LNCaP clone FGC (cell line): Measurements from ENCODE around the gene SULT1C3.

Experiments
- DNase-seq: peaks from one replicate; pipeline ENCODE4 v3.0.0-alpha.2; 2011; ENCODE audit warnings: low read depth
- H3K4me3 ChIP-seq: 2 replicates; pipeline ENCODE4 v1.5.1; 2011; ENCODE audit warnings: mild to moderate bottlenecking, low read depth, low read length, control low read depth
- TF ChIP-seq, protein P1 (sequence below): IDR thresholded peaks from 2 replicates; pipeline ENCODE4 v1.5.1; 2012; ENCODE audit warnings: mild to moderate bottlenecking; ENCODE audit not compliant: control insufficient read depth, insufficient read depth; ENCODE audit errors: extremely low read depth

SULT1C3 gene

DNA sequence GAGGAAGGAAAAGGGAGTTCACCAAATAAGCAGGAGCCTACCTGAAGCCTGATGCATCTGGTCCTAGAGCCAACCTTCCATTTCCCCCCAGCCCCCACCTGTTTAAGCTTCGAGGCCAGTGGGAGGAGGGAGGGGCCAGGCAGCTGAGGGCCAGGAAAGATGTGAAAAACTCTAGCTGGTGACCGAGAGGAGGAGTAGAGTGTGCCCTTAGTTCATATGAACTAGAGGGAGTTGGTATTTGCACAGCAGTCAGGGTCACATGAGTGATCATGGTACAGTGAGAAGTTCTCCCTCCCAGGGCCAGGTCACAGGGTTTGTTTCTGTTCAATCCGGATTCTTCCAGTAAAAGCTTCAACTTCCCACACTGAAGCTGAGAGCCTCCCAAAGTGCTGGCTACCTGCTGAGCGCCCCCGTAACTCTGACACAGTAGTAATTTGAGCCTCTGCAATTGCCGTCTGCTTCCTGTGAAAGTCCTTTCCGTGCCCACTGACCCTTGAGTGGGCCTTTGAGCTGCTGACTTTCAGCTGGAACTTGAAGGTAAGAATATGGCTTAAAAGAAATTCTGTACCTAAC is 48.9 kb downstream of the SULT1C3 start, which contains the start of gene SULT1C2:
TSS of gene SULT1C2 (plus strand) at position 362 of the 573 bp plus-strand sequence. CDS start 4,773 bp downstream, outside the sequence.
- DNase-seq, result no peak
- H3K4me3 ChIP-seq, result no peak within 1 kb of the TSS
- TF ChIP-seq, protein P1, sequence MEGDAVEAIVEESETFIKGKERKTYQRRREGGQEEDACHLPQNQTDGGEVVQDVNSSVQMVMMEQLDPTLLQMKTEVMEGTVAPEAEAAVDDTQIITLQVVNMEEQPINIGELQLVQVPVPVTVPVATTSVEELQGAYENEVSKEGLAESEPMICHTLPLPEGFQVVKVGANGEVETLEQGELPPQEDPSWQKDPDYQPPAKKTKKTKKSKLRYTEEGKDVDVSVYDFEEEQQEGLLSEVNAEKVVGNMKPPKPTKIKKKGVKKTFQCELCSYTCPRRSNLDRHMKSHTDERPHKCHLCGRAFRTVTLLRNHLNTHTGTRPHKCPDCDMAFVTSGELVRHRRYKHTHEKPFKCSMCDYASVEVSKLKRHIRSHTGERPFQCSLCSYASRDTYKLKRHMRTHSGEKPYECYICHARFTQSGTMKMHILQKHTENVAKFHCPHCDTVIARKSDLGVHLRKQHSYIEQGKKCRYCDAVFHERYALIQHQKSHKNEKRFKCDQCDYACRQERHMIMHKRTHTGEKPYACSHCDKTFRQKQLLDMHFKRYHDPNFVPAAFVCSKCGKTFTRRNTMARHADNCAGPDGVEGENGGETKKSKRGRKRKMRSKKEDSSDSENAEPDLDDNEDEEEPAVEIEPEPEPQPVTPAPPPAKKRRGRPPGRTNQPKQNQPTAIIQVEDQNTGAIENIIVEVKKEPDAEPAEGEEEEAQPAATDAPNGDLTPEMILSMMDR, result no peak

DNA sequence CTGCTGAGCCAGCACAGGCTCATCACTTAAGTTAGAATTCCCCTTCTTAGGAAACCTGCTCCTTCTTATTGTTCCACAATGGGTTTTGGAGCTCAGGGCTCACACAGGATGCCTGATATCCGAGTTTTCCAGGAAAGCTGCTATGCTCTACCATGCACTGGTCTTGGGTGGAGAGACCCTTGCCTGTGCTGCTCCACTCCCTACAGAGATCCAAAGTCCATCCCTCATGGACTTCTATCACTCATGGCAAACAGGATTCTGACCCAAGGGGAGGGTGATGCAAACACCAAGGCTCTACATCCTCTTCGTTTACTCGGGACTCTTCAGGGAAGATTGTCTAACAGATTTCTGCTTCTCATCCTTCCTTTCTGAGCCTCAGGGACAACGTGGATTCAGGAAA is 54.1 kb downstream of the SULT1C3 start:
- TF ChIP-seq, protein P1, result no peak
- DNase-seq, result no peak
- H3K4me3 ChIP-seq, result no peak overlapping the region

GRCh38 chr2:108297436-108298141 is 57.8 kb downstream of the SULT1C3 start:
- TF ChIP-seq, protein P1, result no peak
- no peak for DNase-seq
- no peak overlapping the region for H3K4me3 ChIP-seq

GRCh38 chr2:108301558-108301957 is 61.8 kb downstream of the SULT1C3 start:
- no peak overlapping the region for H3K4me3 ChIP-seq
- TF ChIP-seq, protein P1, result no peak
- no peak for DNase-seq

DNA sequence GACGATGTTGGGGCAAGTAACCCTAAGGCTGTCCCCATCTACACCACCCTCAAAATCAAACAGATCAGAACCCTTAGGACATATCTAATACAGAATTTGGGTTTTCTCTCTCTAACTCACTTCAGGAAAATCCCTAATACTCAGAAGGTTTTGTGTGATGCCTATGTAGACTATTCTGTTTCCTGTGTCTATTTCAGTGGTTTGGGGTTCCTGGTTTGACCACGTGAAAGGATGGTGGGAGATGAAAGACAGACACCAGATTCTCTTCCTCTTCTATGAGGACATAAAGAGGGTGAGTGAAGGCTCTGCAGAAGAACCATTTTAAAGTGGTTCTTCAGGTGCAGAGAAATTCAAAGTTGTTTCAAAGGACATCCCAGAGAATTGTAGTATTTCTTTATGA is 65.2 kb downstream of the SULT1C3 start:
- no peak for DNase-seq
- TF ChIP-seq, protein P1, result no peak
- no peak overlapping the region for H3K4me3 ChIP-seq

- TF ChIP-seq, protein P1, result no peak
- DNase-seq, result no peak
- no peak overlapping the region for H3K4me3 ChIP-seq
These were observed 66.1 kb downstream of the SULT1C3 start for GRCh38 chr2:108305901-108306300.

- no peak overlapping the region for H3K4me3 ChIP-seq
- TF ChIP-seq, protein P1, result no peak
- peak; percentile 68 for DNase-seq
These were observed 70.1 kb downstream of the SULT1C3 start for GRCh38 chr2:108309903-108310302.
